GM12864 (cell line): Measurements from ENCODE around the gene KRTAP10-5.
"Not testable (repeated sequence)": the region's sequence is repeated elsewhere in the genome, so short reads cannot be mapped to it uniquely, and the experiment has no call there.

ENCODE experiments used
- DNase-seq: peaks from one replicate; pipeline ENCODE4 v3.0.0-alpha.2; 2011; ENCODE audit warnings: low read depth
- H3K4me3 ChIP-seq: 2 replicates; pipeline ENCODE4 v1.5.1; 2011; ENCODE audit warnings: mild to moderate bottlenecking, low read depth, low read length, control low read depth
- CTCF ChIP-seq: IDR thresholded peaks from 2 replicates; pipeline ENCODE4 v1.5.1; 2011; ENCODE audit warnings: low read depth, mild to moderate bottlenecking, moderate library complexity, low read length, control low read depth, inconsistent platforms; ENCODE audit errors: missing control alignments

Gene KRTAP10-5

GRCh38 chr21:44578371-44579055, 1.9 kb downstream of the KRTAP10-5 start:
- TF ChIP-seq CTCF = no peak
- no peak for DNase-seq
- no peak overlapping the region for H3K4me3 ChIP-seq

- TF ChIP-seq CTCF = no peak
- H3K4me3 ChIP-seq = no peak overlapping the region
- no peak for DNase-seq
Observed at GRCh38 chr21:44576025-44576420, 4.4 kb downstream of the KRTAP10-5 start.

- no peak overlapping the region for H3K4me3 ChIP-seq
- TF ChIP-seq CTCF = no peak
- DNase-seq = no peak
Observed at GRCh38 chr21:44575307-44576024, 4.9 kb downstream of the KRTAP10-5 start.

- peak; percentile 23 for TF ChIP-seq CTCF
- DNase-seq = no peak
- H3K4me3 ChIP-seq = no peak overlapping the region
Observed at GRCh38 chr21:44574457-44575306, 5.7 kb downstream of the KRTAP10-5 start.

- H3K4me3 ChIP-seq, DNase-seq: not testable (repeated sequence)
Observed at GRCh38 chr21:44573630-44574456, 6.6 kb downstream of the KRTAP10-5 start, which contains the start of gene KRTAP10-4. TSS of gene KRTAP10-4 (plus strand) at chr21:44573729. CDS start at chr21:44573759, 30 bp downstream.

GRCh38 chr21:44572959-44573583, 7.3 kb downstream of the KRTAP10-5 start:
- no peak for DNase-seq
- no peak for TF ChIP-seq CTCF
- H3K4me3 ChIP-seq = no peak overlapping the region
